OCI-LY1 (cell line): ENCODE results near the gene FOXC1.

Experiments
- H2AFZ ChIP-seq: fragments of 200-600 bp; sonication (generic), shearing (Covaris generic); 2 replicates; pipeline ENCODE4 v1.6.0; 2014; ENCODE audit warnings: antibody characterized with exemption, mild to moderate bottlenecking, low read length
- H3F3A ChIP-seq: fragments of 200-600 bp; sonication (generic), shearing (Covaris generic); 2 replicates; pipeline ENCODE4 v1.6.0; 2014; ENCODE audit warnings: mild to moderate bottlenecking, antibody characterized with exemption, low read length, moderate library complexity; ENCODE audit not compliant: insufficient read depth
- H3K27ac ChIP-seq: fragments of 200-600 bp; sonication (generic); 2 replicates; pipeline ENCODE4 v1.5.1; 2014; ENCODE audit warnings: low read length, mixed run types, mild to moderate bottlenecking, low read depth; ENCODE audit not compliant: poor library complexity, severe bottlenecking
- H3K27me3 ChIP-seq: fragments of 200-600 bp; sonication (generic); 2 replicates; pipeline ENCODE4 v1.6.0; 2014; ENCODE audit warnings: antibody characterized with exemption, mild to moderate bottlenecking, low read length, moderate library complexity; ENCODE audit not compliant: insufficient read depth
- H3K36me3 ChIP-seq: fragments of 200-600 bp; sonication (generic); 2 replicates; pipeline ENCODE4 v1.6.1; 2014; ENCODE audit warnings: mild to moderate bottlenecking, antibody characterized with exemption, low read length, moderate library complexity, mixed read lengths; ENCODE audit not compliant: insufficient read depth
- H3K4me1 ChIP-seq: fragments of 200-600 bp; sonication (generic); 2 replicates; pipeline ENCODE4 v1.5.1; 2014; ENCODE audit warnings: mild to moderate bottlenecking, low read length, moderate library complexity; ENCODE audit not compliant: insufficient read depth, severe bottlenecking
- H3K4me2 ChIP-seq: fragments of 200-600 bp; sonication (generic), shearing (Covaris generic); 2 replicates; pipeline ENCODE4 v1.6.1; 2014; ENCODE audit warnings: low read length
- H3K4me3 ChIP-seq: fragments of 200-600 bp; sonication (generic); 2 replicates; pipeline ENCODE4 v1.5.1; 2014; ENCODE audit warnings: low read length, low read depth, mild to moderate bottlenecking, mixed read lengths; ENCODE audit not compliant: poor library complexity, severe bottlenecking
- H3K79me2 ChIP-seq: fragments of 200-600 bp; shearing (Covaris generic); 2 replicates; pipeline ENCODE4 v1.6.1; 2016; ENCODE audit warnings: mixed run types, low read length, mixed read lengths; ENCODE audit not compliant: insufficient read depth
- H3K9ac ChIP-seq: fragments of 200-600 bp; sonication (generic), shearing (Covaris generic); 2 replicates; pipeline ENCODE4 v1.6.1; 2014; ENCODE audit warnings: mild to moderate bottlenecking, low read length, mixed read lengths
- H3K9me2 ChIP-seq: fragments of 200-600 bp; sonication (generic), shearing (Covaris generic); 2 replicates; pipeline ENCODE4 v1.6.1; 2014; ENCODE audit warnings: low read depth, mild to moderate bottlenecking, low read length, mixed read lengths
- H3K9me3 ChIP-seq: fragments of 200-600 bp; shearing (Covaris generic); 2 replicates; pipeline ENCODE4 v1.6.1; 2014; ENCODE audit warnings: low read length, mixed read lengths
- H4K20me1 ChIP-seq: fragments of 200-600 bp; sonication (generic), shearing (Covaris generic); 2 replicates; pipeline ENCODE4 v1.6.0; 2016; ENCODE audit warnings: mild to moderate bottlenecking, low read length; ENCODE audit not compliant: insufficient read depth
- CTCF ChIP-seq: fragments of 200-600 bp; sonication (generic), shearing (Covaris generic); IDR thresholded peaks from 2 replicates; pipeline ENCODE4 v1.5.1; 2017; ENCODE audit warnings: mild to moderate bottlenecking, antibody characterized with exemption, low read length, moderate library complexity, mixed read lengths
- EZH2 ChIP-seq: fragments of 200-600 bp; sonication (generic), shearing (Covaris generic); IDR thresholded peaks from 2 replicates; pipeline ENCODE4 v1.8.0; 2017; ENCODE audit warnings: borderline replicate concordance, mixed run types, mild to moderate bottlenecking, antibody characterized with exemption, low read length, moderate library complexity, mixed read lengths

The FOXC1 gene

GRCh38 chr6:1630212-1630770 is 20.6 kb downstream of the FOXC1 start:
- TF ChIP-seq CTCF: no peak
- TF ChIP-seq EZH2: no peak
- H3K4me3 ChIP-seq: no peak overlapping the region
- H3K27me3 ChIP-seq: peaks cover 10% of the 10 kb centered on the region; the same call in 1 of the 2 replicates
- peaks cover 19% of the 10 kb centered on the region for H3K36me3 ChIP-seq
- H3K9me3 ChIP-seq: no peaks in the 10 kb centered on the region
- no peaks in the 10 kb centered on the region for H3K9me2 ChIP-seq
- H3K27ac ChIP-seq: no peak overlapping the region
- no peaks in the 10 kb centered on the region for H3F3A ChIP-seq
- H3K4me2 ChIP-seq: no peak overlapping the region
- H4K20me1 ChIP-seq: no peaks in the 10 kb centered on the region
- peaks cover 3% of the 10 kb centered on the region for H3K4me1 ChIP-seq
- no peak overlapping the region for H3K9ac ChIP-seq
- H2AFZ ChIP-seq: no peak overlapping the region
- no peaks in the 10 kb centered on the region for H3K79me2 ChIP-seq

GRCh38 chr6:1630771-1631217 is 21.1 kb downstream of the FOXC1 start:
- Histone ChIP-seq H3K9ac (no peak overlapping the region), H3K79me2 (no peaks in the 10 kb centered on the region), H3K4me2 (no peak overlapping the region), H3K9me2 (no peaks in the 10 kb centered on the region), H3K27ac (no peak overlapping the region), H3K4me3 (no peak overlapping the region), H3K4me1 (no peaks in the 10 kb centered on the region), H4K20me1 (no peaks in the 10 kb centered on the region), H3F3A (no peaks in the 10 kb centered on the region), H3K36me3 (peaks cover 20% of the 10 kb centered on the region; the same call in 1 of the 2 replicates), H3K27me3 (peaks cover 8% of the 10 kb centered on the region; the same call in 1 of the 2 replicates), H3K9me3 (no peaks in the 10 kb centered on the region), H2AFZ (no peak overlapping the region)
- TF ChIP-seq CTCF: no peak

GRCh38 chr6:1631251-1631650 is 21.5 kb downstream of the FOXC1 start:
- H3K9me3 ChIP-seq: no peaks in the 10 kb centered on the region
- H3K27ac ChIP-seq: no peak overlapping the region
- H3K27me3 ChIP-seq: peaks cover 4% of the 10 kb centered on the region; the same call in 1 of the 2 replicates
- no peaks in the 10 kb centered on the region for H4K20me1 ChIP-seq
- no peak overlapping the region for H3K9ac ChIP-seq
- TF ChIP-seq EZH2 (no peak), CTCF (no peak)
- no peaks in the 10 kb centered on the region for H3K9me2 ChIP-seq
- peaks cover 21% of the 10 kb centered on the region; the same call in 1 of the 2 replicates for H3K36me3 ChIP-seq
- H3K4me1 ChIP-seq: no peaks in the 10 kb centered on the region
- no peaks in the 10 kb centered on the region for H3K79me2 ChIP-seq
- no peak overlapping the region for H3K4me2 ChIP-seq
- H2AFZ ChIP-seq: no peak overlapping the region
- no peak overlapping the region for H3K4me3 ChIP-seq
- no peaks in the 10 kb centered on the region for H3F3A ChIP-seq
